Neural cell (in vitro differentiated cells): ENCODE data around the gene LIG3. TPM values are rescaled to one million over a fixed set of nuclear protein-coding genes. Genes with fewer than 3 reads are reported as not detected.

ENCODE experiments used
- H2AFZ ChIP-seq: fragments of 200-600, 300-800 bp; sonication (generic), shearing (Covaris generic); 2 replicates; pipeline ENCODE4 v1.6.0; 2014; ENCODE audit warnings: low read depth, mild to moderate bottlenecking, antibody characterized with exemption, low read length, moderate library complexity
- H3F3A ChIP-seq: fragments of 200-600 bp; shearing (Covaris generic); 2 replicates; pipeline ENCODE4 v1.6.1; 2016; ENCODE audit warnings: mild to moderate bottlenecking, moderate library complexity, mixed read lengths, antibody characterized with exemption, low read length; ENCODE audit not compliant: insufficient read depth, poor library complexity, severe bottlenecking
- H3K27ac ChIP-seq: fragments of 200-600, 300-800 bp; sonication (generic), shearing (Covaris generic); 2 replicates; pipeline ENCODE4 v1.5.1; 2014; ENCODE audit warnings: mild to moderate bottlenecking, low read length, moderate library complexity
- H3K27me3 ChIP-seq: fragments of 300-800, 200-600 bp; sonication (generic), shearing (Covaris generic); 2 replicates; pipeline ENCODE4 v1.6.0; 2014; ENCODE audit warnings: mild to moderate bottlenecking, low read depth, low read length, moderate library complexity; ENCODE audit not compliant: insufficient read depth
- H3K36me3 ChIP-seq: fragments of 300-800, 200-600 bp; sonication (generic), shearing (Covaris generic); 2 replicates; pipeline ENCODE4 v1.5.1; 2014; ENCODE audit warnings: mild to moderate bottlenecking, antibody characterized with exemption, low read length, moderate library complexity; ENCODE audit not compliant: insufficient read depth
- H3K4me2 ChIP-seq: fragments of 300-800, 200-600 bp; sonication (generic), shearing (Covaris generic); 2 replicates; pipeline ENCODE4 v1.6.0; 2014; ENCODE audit warnings: mild to moderate bottlenecking, low read length
- H3K4me3 ChIP-seq: fragments of 300-800, 200-600 bp; sonication (generic), shearing (Covaris generic); 2 replicates; pipeline ENCODE4 v1.5.1; 2014; ENCODE audit warnings: mild to moderate bottlenecking, low read length, moderate library complexity
- H3K79me2 ChIP-seq: fragments of 200-600 bp; shearing (Covaris generic); replicated peaks from 2 replicates; pipeline ENCODE4 v1.6.0; 2014; ENCODE audit warnings: mild to moderate bottlenecking, low read length, moderate library complexity; ENCODE audit not compliant: insufficient read depth
- H3K9ac ChIP-seq: fragments of 300-800, 200-600 bp; sonication (generic), shearing (Covaris generic); 2 replicates; pipeline ENCODE4 v1.6.1; 2016; ENCODE audit warnings: mild to moderate bottlenecking, low read length, mixed read lengths
- H3K9me2 ChIP-seq: fragments of 200-600 bp; shearing (Covaris generic); 2 replicates; pipeline ENCODE4 v1.6.1; 2016; ENCODE audit warnings: mild to moderate bottlenecking, low read length, mixed read lengths; ENCODE audit not compliant: insufficient read depth
- H3K9me3 ChIP-seq: fragments of 200-600, 300-800 bp; sonication (generic), shearing (Covaris generic); 2 replicates; pipeline ENCODE4 v1.6.1; 2016; ENCODE audit warnings: mild to moderate bottlenecking, mixed run types, low read length, moderate library complexity, mixed read lengths
- H4K20me1 ChIP-seq: fragments of 200-600 bp; shearing (Covaris generic); 2 replicates; pipeline ENCODE4 v1.6.1; 2016; ENCODE audit warnings: mild to moderate bottlenecking, mixed run types; ENCODE audit not compliant: insufficient read depth
- EP300 ChIP-seq: fragments of 450-650 bp; conservative IDR thresholded peaks from 2 replicates; pipeline ENCODE4 v1.6.1; 2014; ENCODE audit warnings: antibody characterized with exemption, mild to moderate bottlenecking, moderate library complexity; ENCODE audit not compliant: poor library complexity, severe bottlenecking
- EZH2 ChIP-seq: fragments of 200-600, 300-800 bp; shearing (Covaris generic), sonication (generic); IDR thresholded peaks from 2 replicates; pipeline ENCODE4 v1.6.1; 2014; ENCODE audit warnings: antibody characterized with exemption, low read length, borderline replicate concordance, mild to moderate bottlenecking; ENCODE audit not compliant: insufficient read depth, poor library complexity, severe bottlenecking
- MXI1 ChIP-seq: fragments of 450-650 bp; conservative IDR thresholded peaks from 2 replicates; pipeline ENCODE4 v1.6.1; 2014; ENCODE audit warnings: antibody characterized with exemption, mild to moderate bottlenecking; ENCODE audit not compliant: poor library complexity, severe bottlenecking
- POLR2AphosphoS5 ChIP-seq: IDR thresholded peaks from 2 replicates; pipeline ENCODE4 v1.6.1; 2012
- RAD21 ChIP-seq: fragments of 450-650 bp; conservative IDR thresholded peaks from 2 replicates; pipeline ENCODE4 v1.6.1; 2014; ENCODE audit warnings: antibody characterized with exemption, mild to moderate bottlenecking, moderate library complexity
- SMC3 ChIP-seq: fragments of 450-650 bp; conservative IDR thresholded peaks from 2 replicates; pipeline ENCODE4 v1.6.1; 2014; ENCODE audit warnings: antibody characterized with exemption, mild to moderate bottlenecking, moderate library complexity; ENCODE audit not compliant: poor library complexity
- TAF1 ChIP-seq: IDR thresholded peaks from 2 replicates; pipeline ENCODE4 v1.6.1; 2012; ENCODE audit warnings: low read depth
- polyA plus RNA-seq: library from polyadenylated mRNA; depleted of rRNA; stranded (reverse); fragments of >200 nt; gene quantifications from 2 replicates; pipeline ENCODE4 v1.2.3, GENCODE V29; 2014
- TF ChIP-seq, protein P1 (sequence below): fragments of 450-650 bp; IDR thresholded peaks from 2 replicates; pipeline ENCODE4 v1.5.1; 2014; ENCODE audit warnings: antibody characterized with exemption, mild to moderate bottlenecking, moderate library complexity; ENCODE audit not compliant: poor library complexity, severe bottlenecking
- TF ChIP-seq, protein P2 (sequence below): IDR thresholded peaks from 2 replicates; pipeline ENCODE4 v1.6.1; 2012; ENCODE audit warnings: borderline replicate concordance

Gene LIG3
- polyA plus RNA-seq, 1 donor from 2014 or later, result 21.8 TPM

- Histone ChIP-seq H3K27ac (no peak overlapping the region), H4K20me1 (no peaks in the 10 kb centered on the region), H3K9ac (no peak overlapping the region), H3K36me3 (no peaks in the 10 kb centered on the region), H2AFZ (no peak overlapping the region), H3K79me2 (no peaks in the 10 kb centered on the region), H3K9me3 (no peaks in the 10 kb centered on the region), H3K4me2 (no peak overlapping the region), H3K27me3 (no peaks in the 10 kb centered on the region), H3F3A (no peaks in the 10 kb centered on the region), H3K9me2 (no peaks in the 10 kb centered on the region), H3K4me3 (no peak overlapping the region)
- TF ChIP-seq RAD21 (no peak), MXI1 (no peak), SMC3 (no peak), TAF1 (no peak), EZH2 (no peak), EP300 (no peak), POLR2AphosphoS5 (no peak)
- TF ChIP-seq, protein P1, sequence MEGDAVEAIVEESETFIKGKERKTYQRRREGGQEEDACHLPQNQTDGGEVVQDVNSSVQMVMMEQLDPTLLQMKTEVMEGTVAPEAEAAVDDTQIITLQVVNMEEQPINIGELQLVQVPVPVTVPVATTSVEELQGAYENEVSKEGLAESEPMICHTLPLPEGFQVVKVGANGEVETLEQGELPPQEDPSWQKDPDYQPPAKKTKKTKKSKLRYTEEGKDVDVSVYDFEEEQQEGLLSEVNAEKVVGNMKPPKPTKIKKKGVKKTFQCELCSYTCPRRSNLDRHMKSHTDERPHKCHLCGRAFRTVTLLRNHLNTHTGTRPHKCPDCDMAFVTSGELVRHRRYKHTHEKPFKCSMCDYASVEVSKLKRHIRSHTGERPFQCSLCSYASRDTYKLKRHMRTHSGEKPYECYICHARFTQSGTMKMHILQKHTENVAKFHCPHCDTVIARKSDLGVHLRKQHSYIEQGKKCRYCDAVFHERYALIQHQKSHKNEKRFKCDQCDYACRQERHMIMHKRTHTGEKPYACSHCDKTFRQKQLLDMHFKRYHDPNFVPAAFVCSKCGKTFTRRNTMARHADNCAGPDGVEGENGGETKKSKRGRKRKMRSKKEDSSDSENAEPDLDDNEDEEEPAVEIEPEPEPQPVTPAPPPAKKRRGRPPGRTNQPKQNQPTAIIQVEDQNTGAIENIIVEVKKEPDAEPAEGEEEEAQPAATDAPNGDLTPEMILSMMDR, result no peak
- TF ChIP-seq, protein P2, sequence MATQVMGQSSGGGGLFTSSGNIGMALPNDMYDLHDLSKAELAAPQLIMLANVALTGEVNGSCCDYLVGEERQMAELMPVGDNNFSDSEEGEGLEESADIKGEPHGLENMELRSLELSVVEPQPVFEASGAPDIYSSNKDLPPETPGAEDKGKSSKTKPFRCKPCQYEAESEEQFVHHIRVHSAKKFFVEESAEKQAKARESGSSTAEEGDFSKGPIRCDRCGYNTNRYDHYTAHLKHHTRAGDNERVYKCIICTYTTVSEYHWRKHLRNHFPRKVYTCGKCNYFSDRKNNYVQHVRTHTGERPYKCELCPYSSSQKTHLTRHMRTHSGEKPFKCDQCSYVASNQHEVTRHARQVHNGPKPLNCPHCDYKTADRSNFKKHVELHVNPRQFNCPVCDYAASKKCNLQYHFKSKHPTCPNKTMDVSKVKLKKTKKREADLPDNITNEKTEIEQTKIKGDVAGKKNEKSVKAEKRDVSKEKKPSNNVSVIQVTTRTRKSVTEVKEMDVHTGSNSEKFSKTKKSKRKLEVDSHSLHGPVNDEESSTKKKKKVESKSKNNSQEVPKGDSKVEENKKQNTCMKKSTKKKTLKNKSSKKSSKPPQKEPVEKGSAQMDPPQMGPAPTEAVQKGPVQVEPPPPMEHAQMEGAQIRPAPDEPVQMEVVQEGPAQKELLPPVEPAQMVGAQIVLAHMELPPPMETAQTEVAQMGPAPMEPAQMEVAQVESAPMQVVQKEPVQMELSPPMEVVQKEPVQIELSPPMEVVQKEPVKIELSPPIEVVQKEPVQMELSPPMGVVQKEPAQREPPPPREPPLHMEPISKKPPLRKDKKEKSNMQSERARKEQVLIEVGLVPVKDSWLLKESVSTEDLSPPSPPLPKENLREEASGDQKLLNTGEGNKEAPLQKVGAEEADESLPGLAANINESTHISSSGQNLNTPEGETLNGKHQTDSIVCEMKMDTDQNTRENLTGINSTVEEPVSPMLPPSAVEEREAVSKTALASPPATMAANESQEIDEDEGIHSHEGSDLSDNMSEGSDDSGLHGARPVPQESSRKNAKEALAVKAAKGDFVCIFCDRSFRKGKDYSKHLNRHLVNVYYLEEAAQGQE, result no peak
Observed at GRCh38 chr17:35028531-35029262, 48.4 kb downstream of the LIG3 start.

GRCh38 chr17:35030780-35031179, 50.5 kb downstream of the LIG3 start:
- Histone ChIP-seq H3K9ac (no peak overlapping the region), H3K4me3 (no peak overlapping the region), H3K27ac (no peak overlapping the region), H2AFZ (no peak overlapping the region), H3K4me2 (no peak overlapping the region), H3K36me3 (no peaks in the 10 kb centered on the region), H3F3A (no peaks in the 10 kb centered on the region), H4K20me1 (no peaks in the 10 kb centered on the region), H3K9me2 (no peaks in the 10 kb centered on the region), H3K27me3 (no peaks in the 10 kb centered on the region), H3K79me2 (no peaks in the 10 kb centered on the region), H3K9me3 (no peaks in the 10 kb centered on the region)
- TF ChIP-seq TAF1 (no peak), SMC3 (no peak), EZH2 (no peak), MXI1 (no peak), EP300 (no peak), RAD21 (no peak), POLR2AphosphoS5 (no peak)
- TF ChIP-seq, protein P1, result no peak
- TF ChIP-seq, protein P2, result no peak
